Stimulated activated CD4-positive, alpha-beta T cell treated with anti-CD3 and anti-CD28 coated beads, TNF-alpha, amount 100 ng/mL, for 1 hour (primary cell): ENCODE data around the gene UNC13A.
A peak's percentile ranks its signal among the peaks of the same experiment; 100 is the strongest.

Experiments
- DNase-seq, 3 donors: peaks; one replicate each; pipeline ENCODE4 v3.0.0-alpha.2; 2020; ENCODE audit warnings: low read depth in 3 of 3, low spot score in 1 of 3

The UNC13A gene

DNA sequence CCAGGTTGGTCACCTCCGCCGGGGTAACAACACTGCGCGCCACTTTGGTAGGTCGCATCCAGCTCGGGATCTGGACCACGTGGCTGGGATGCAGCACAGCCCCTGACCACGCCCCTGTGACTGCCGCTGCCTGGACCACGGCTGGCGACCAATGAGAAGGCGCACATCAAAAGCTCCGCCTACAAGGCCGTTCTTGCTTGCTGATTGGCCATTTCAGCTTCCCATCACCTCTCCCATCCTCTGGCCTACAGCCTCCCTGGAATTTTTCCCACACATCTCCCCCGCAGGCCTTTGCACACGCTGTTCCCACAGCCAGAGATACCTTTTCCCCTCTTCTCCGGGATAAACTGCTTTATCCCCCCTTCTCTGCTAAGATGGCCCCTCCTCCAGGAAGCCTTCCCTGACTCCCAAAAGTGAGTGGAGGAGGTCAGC, 18.6 kb upstream of the UNC13A start:
- no peak for DNase-seq

DNA sequence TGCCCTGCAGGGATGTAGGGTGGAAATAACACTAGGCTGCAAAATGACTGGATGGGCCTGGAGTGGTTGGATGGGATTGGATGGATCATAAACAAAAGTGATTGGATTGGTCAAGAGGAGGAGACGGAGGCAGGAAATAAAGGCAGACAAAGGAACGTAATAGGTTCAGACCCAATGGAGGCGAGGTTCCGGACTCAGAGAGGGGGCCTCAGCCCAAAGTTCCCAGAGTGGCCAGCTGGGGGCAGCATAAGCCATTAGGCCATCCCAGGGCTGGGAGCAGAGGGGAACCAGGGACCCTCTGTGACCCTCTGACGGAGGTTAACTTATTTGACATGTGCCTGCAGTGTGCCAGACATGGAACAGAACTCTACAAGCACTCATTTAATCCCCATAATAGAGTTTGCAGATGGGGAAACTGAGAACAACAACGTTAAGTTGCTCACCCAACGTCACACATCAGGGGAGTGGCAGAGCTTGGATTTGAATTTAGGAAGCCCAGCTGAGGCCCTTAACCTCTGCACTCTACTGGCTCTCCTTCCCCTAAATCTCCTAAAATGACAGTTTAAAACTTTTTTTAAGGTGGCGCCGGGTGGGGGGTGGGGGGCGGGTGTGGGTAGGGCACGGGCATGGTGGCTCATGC, 15.8 kb upstream of the UNC13A start:
- DNase-seq: peak; percentile 13 to 69 (median 43)

DNA sequence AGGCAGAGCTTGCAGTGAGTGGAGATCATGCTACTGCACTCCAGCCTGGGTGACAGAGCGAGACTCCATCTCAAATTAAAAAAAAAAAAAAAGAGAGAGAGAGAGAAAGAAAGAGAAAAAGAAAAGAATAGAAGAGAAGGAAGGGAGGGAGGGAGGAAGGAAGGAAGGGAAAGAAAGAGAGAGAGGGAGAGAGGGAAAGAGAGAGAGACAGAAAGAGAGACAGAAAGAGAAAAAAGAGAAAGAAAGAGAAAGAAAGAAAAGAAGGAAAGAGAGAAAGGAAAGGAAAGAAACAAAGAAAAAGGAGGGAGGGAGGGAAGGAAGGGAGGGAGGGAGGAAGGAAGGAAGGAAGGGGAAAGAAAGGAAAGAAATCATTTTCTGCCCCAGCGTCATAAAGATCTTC, 7.0 kb upstream of the UNC13A start:
- DNase-seq: no peak

DNA sequence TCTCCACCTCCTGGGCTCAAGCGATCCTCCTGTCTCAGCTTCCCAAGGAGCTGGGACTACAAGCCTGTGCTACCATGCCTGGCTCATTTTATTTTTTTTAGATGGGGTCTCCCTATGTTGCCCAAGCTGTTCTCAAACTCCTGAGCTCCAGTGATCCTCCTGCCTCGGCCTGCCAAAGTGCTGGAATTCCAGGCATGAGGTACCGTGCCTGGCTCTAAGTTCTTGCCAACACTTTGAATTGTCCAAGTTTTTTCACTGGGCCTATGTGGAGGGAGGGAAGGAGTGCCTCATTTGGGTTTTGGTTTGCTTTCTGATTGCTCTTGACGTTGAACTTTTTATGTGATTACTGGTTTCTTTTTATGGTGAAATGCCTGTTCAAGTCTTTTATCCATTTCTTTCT, 4.4 kb upstream of the UNC13A start:
- DNase-seq: no peak

DNA sequence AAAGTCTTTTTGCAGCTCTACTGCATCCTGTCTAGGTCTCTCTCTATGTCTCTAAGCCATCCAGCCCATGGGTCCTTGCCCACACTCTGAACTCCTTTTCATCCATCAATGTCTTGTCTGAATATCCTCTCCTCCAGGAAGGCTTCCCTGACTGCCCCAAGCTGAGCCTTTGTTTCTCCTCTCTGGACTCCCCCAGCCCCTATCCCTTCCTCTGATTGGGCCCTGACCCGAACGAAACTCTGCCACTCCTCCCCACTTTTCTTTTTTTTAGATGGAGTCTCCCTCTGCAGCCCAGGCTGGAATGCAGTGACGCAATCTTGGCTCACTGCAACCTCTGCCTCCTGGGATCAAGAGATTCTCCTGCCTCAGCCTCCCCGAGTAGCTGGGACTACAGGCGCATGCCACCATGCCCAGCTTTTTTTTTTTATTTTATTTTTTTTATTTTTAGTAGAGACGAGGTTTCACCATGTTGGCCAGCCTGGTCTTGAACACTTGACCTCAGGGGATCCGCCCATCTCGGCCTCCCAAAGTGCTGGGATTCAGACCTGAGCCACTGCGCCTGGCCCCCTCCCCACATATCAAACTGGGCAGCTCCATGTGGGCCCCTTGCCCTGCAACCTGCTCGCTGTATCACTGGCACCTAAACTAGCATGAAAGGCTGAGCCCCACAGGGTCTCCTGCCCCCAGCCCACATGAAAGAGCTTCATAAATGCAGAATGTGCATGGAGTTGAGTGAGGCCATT, 870 bp upstream of the UNC13A start:
- no peak for DNase-seq

DNA sequence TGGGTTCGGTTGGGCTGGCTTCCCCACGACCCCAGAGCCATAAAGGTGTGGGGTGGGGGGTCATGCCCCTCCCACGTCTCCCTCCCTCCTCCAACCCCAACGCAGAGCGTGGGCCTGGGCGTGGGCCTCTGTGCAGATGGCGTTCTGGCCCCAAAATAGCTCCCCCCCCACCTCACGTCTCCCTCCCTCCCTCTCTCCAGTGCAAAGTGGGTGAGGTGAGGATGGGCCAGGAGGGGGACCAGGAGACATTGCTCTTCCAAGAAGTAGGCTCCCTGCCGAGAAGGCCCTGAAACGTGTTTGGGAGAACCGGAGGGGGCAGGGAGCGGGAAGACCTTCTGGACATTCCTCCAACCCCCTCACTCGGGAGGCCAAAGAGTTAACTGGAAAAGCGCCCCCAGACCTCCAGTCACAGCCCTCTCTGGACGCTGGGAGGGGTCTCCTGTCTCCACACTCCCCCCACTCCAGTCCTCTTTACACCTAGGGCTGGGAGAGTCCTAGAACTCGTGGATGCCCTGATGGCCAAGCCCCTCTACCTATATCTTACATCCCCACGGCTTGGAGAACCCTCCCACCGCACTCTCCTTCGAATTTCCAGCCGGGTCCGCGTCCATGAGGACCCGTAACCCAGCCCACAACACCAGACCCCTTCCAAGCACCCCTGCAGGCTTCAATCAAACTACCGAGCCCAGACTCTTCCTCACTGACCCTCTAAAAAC, 855 bp downstream of the UNC13A start:
- no peak for DNase-seq

DNA sequence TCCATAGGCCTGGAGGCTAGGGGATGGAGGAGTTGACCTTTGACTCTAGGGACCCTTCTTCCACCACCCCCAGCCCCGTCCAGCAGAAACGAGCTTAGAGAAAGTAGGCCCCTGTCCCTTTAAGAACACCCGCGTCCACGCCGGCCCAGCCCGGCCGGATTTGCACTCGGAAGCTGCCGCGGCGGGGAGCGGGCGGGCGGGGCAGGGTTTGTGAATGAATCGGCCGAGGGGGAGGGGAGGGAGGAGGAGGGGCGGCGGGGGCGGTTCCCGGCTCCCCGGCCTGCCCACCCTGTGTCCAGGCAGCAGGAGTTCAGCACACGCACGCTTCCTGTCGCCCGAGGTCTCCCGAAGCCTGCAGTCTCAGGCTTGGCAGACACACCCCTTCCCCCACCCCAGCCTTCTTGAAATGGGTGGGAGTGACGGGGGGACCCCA, 1.5 kb downstream of the UNC13A start:
- no peak for DNase-seq

DNA sequence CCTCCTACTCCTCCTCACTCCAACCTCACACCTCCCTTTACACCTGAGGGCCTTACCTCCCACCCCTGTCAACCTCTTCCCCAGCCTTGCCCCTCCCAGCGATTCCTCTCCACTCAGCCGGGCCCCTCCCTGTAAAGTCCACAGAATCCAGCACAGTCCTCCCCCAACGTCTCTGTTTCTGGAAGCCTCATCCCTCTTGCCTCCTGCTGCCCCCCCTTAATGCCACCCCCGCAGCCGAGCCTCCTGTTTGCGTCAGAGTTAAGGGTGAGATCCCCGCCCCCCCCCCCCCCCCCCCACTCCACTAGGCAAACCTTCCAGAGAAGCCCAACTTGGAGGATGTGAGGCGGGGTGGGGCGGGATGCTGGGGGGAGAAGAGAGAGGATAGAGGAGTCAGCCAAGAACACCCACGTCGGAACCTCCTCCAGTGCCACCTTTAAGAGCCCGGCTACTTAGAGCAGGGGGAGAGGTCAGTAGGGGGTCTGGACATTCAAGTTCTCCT, 2.1 kb downstream of the UNC13A start:
- DNase-seq: no peak

DNA sequence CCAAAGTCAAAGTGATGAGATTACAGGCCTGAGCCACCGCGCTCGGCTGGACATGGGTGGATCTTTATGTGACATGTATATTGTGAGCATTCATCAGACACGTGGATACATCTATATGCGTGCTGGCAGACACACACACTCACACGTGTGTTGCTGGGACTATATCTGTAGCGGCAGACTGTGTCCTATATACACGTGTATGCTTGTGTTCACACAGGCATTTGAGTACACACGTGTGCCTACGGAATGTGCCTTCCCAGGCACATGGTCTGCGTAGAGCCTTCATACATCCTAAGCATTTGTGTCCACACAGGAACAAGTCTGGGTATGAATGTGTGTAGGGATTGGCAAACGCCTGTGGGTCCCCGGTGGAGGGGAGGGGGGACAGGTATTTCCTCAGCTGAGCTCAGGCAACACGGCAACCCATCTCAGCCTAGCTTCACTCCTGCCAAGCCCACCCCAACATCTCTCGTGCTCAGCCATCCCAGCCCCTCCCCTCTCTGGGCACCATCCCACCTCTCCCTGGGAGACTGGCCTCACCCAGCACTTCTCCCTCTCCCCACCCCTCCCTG, 2.6 kb downstream of the UNC13A start:
- no peak for DNase-seq

DNA sequence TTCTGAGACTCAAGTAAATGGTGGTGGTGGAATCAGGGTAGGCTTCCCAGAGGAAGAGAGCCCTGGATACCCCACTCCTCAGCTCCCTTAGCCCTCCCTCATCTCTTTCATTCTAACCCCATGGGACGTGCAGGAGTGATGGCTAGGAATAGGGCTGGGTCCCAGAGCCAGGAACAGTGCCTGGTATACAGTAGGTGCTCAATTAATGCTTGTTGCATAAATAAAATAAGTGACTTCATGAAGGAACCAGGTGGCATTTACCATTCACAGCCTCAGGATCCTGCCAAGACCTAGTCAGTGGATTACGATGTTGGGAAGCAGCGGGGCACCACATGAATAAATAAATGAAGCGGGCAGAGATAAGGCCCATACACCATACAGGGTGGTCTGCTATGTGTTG, 3.9 kb downstream of the UNC13A start:
- DNase-seq: no peak

DNA sequence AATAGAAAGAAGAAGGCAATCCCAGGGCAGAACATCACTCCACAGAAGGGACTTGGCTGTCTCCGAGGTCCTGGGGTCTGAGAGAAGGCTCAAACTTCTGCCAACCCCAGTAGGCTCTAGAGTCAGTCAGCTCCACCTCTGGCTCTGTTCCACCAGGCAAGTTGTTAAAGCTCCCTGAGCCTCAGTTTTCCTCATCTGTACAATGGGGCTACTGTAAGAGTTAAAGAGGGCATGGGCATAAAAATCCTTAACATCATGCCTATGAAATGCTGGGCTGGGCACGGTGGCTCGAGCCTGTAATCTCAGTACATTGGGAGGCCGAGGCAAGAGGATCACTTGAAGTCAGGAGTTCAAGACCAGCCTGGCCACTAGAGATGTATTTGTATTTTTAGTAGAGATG, 5.1 kb downstream of the UNC13A start:
- DNase-seq: no peak

DNA sequence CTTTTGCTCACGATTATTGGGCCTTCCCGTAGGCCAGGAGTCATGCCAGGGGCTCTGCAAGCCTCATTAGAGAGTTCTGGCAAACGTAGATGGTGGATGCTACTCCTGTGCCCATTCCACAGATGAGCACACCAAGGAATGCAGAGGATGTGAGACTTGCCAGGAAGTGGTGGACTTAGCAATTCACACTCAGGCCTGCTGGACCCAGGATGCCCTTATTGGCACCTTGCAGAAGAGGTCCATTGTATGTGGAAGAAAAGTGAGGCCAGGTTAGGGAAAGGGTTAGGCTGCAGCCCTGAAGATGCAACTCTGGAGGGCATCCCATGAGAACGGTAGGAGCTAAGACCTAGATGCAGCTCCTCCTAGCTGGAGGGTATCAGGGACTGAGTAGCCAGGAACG, 5.9 kb downstream of the UNC13A start:
- DNase-seq: no peak

DNA sequence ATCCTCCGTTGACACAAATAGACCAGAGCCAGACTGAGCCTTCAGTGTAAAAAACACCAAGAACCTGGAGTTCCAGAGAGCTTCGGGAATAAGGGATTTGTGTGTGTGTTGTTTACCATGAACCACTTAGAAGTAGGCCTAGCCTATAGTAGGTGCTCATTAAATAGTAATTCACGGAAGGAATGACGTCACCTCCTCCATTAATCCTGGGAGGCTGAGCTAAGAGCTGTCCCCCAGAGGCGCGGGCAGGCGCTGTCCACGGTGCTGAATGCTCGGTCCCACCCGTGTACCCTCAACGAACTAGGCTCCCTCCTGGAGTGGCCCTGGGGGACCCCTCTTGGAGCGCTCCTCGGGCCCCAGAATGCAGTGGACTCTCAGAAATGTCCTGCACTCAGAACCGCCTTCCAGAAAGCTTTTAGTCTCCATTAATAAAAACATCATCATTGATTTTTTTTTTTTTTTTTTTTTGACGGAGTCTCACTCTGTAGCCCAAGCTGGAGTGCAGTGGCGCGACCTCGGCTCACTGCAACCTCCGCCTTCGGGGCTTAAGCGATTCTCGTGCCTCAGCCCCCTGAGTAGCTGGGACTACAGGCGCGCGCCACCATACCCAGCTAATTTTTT, 6.5 kb downstream of the UNC13A start:
- peak in 1 of 3 donors; percentile 16 for DNase-seq

DNA sequence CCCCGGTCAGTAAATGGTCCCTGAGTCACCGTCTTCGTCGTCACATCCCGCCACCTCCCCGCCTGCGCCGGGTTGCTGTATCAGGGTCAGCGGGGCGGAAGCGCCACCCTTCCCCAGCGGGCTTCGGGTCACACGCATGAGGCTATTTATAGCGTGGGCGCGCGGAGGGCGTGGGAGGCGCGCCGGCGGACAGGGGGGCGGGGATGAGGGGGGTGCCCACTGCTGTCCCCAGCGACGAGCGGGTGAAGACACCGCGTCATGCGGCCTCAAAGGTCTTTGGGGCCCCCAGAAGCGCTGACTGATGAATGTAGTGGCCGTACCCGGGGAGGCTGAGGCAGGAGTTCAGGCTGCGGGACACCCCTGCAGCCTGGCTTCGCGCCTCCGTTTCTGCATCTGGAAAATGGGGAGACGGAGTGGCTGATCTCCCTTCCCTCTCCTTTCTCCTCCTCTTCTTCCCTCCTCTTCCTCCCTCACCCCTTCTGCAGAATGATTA, 7.9 kb downstream of the UNC13A start:
- no peak for DNase-seq

DNA sequence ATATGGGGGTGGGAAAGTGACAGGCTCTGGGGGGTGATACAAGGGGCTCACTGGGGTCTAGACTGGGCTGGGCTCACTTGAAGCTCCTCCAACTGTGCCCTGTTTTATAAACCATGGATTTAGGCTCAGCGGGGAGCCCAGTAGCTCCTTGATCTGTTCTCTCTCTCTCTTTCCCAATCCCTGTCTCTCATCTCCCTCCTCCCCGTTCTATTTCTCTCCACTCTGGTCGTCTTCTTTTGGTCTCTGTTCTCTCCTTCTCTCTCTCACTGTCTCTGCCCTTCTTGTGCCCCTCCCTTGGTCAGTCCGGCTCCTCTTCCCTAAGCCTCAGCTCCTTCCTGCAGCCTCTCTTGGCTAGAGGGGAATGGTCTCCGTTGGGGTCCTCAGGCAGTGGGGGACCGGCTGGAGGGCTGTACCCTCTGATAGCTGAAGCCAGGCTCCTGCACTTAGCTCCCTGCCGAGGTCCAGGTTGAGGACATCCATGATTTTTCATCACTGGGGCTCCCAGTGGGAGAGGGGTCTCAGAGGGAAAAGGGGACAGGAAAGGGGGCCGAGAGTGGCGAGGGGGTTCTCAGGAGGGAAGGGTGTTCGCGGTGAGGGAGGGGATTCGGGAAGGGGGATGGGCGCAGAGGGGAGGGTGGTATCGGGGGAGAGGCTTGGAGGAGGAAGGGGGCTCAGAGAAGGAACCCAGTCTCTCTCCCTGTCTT, 8.5 kb downstream of the UNC13A start:
- no peak for DNase-seq

DNA sequence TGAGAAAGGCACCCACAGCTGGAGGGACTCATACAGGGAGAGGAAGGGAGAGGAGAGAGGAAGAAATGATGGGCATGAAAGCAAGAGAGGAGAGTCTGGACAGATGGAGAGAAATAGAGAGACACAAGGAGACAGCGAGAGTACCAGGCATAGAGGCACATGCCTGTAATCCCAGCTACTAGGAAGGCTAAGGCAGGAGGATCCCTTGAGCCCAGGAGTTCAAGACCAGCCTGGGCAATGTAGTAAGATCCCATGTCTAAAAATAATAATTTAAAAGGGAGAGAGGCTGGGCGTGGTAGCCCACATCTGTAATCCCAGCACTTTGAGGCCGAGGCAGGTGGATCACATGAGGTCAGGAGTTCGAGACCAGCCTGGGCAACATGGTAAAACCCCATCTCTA, 9.3 kb downstream of the UNC13A start:
- no peak for DNase-seq

DNA sequence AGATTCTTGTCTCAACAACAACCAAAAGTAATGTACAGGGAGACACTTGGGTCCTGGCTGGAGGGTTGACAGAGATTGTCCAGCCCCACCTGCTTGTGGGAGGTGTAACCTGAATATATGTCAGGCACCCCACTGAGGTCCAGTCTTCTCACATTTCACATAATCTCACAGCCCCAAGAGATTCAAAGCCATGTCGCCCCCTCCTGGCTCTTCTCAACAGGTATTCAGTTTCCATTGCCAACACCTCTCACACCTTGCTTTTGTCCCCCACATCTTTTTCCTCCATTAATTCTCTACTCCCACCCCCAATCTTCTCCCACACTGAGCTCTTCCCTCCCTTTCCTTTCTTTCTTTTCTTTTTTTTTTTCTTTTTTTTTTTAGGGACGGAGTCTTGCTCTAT, 11.2 kb downstream of the UNC13A start:
- no peak for DNase-seq

DNA sequence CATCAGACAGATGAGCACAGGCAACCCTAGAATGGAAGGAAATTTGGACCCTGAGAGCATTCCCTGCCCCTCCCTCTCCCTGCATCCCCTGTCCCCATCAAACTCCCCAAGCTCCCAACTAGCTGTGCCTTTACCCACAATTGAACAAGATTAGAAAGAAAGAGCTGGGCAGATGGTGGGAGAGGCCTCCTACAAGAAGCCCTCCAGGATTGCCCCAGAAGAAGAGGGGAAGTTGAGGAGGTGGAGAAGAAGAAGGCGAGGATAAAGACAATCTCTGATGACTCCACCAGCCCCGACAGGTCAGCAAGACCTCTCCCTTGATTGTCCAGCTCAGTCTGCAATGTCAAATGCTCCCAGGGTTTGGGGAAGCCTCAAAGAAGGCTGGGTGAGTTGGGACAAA, 11.9 kb downstream of the UNC13A start:
- DNase-seq: no peak

DNA sequence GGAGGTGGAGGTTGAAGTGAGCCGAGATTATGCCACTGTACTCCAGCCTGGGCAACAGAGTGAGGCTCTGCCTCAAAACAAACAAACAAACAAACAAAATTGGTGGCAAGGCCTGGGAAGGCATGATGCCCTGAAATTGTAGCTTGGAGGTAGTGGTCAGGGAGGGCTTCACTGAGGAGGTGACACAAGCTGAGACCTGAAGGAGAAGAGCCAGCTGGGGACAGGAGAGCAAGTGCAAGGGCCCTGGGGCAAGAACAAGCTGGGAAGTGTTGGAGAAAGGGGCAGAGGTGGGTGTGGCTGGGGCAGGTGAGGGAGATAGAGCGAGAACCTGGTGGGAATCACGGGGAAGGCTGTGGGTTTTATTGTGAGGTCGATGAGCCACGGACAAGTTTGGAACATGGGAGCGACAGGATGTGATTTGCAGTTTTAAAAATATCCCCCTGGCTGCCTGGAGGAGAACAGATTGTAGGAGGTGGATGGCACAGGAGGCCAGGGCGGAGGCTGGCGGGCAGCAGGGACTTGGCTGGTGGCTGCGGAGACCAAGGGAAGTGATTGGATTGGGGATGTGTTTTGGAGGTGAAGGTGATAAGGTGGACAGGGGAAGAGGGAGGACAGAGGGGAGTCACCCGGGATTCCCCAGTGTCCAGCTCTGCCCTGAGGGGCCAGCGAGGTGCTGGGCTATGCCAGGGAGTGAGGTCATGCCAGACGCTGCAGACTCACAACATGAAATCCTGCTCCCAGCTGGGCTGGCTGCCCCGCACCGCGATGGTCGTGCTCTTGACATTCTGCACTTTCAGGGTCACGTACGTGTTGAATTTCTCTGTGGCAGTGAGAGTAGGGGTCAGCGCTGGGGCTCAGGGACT, 14.0 kb downstream of the UNC13A start:
- DNase-seq: no peak

DNA sequence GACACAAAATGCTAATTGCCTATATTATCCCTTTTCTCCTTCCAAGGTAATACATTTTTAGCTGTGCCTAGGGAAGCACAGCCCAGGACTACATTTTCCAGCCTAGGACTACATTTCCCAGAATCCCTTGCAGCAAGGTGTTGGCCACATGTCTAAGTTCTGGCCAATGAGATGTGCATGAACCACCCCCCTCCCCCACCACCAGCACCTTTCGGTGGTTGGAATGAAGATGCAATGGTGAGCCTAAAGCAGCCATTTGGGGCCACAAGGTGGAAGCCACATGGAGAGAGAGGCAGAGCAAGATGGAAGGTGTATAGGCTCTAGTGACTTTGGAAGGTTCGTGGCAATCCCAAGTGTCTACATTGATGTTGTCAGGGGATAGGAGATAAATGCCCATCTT, 16.2 kb downstream of the UNC13A start:
- no peak for DNase-seq
